Measurements from ENCODE around the gene KCNA2. TPM values are rescaled to one million over a fixed set of nuclear protein-coding genes. Genes with fewer than 3 reads are reported as not detected.
A peak's percentile ranks its signal among the peaks of the same experiment; 100 is the strongest.

KCNA2 gene
- total RNA-seq = 1.2 TPM

GRCh38 chr1:110605901-110606656, at the start of gene KCNA2:
TSS of gene KCNA2 (minus strand) at chr1:110606358. CDS start at chr1:110604782, 1,576 bp downstream.
- ATAC-seq = peak; percentile 27

DNA sequence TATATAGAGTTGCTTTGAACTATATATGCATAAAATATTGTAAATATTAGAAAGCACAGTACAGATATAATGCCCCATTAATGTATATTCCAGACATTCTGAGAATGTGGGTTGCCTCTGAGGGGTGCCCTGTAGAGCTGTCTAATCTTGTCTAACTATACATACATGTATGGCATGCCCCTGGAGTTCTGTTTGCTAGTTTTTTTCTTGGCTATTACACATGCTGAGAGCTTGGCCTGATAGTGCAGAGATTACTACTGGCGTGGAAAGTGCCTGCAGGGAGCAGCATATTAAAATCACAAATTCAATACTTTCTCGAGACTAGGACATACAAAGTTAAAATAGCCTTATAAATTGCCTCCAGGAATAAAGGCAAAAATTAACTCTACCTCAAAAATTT, 44.5 kb upstream of the KCNA2 start:
- ATAC-seq = no peak

DNA sequence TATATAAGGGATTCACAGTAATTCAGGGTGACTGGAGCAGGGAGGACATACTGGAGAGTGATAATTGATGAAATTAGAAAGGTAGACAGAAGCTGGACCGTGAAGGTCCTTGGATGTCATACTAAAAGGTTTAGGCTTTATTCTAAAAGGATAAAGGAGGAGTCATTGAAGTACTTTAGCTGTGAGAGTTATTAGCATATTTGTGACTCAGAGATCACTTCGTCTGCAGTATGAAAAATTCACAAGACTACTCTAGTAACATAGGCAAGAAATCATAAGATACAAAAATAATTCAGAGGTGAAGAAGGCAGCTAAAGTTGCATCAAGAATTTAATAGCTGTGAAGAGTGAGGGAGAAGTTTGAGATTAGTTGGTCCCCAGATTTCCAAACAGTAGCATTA, 42.3 kb upstream of the KCNA2 start:
- no peak for ATAC-seq

DNA sequence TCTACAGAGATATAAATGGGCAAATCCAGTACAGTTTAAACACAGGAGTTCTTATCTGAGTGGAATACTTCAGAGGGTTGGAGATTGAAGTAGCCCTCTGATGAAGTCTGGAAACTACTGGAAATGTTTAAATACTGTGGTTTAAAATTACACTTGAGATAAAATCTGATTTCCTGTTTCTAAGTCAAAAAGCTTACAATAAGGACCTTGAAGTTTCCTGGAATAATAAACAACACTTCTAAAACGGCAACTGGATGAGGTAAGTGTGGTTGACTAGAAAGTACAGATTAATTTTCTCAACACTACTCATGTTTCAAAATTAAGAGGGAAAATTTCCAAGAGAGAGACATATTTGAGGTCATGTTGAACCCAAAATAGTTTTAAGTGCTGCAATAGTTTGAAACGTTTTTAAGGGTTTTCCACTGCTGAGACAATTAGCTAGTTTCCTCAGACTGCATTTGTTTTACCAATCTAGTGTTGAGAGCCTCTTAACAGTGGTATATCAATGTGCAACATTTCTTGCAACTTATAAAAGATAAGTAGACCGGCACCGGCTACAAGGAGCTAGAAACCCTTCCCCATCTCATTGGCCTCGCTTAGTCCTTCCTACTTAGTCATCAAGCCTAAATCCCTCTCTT, 41.2 kb upstream of the KCNA2 start:
- ATAC-seq = no peak

DNA sequence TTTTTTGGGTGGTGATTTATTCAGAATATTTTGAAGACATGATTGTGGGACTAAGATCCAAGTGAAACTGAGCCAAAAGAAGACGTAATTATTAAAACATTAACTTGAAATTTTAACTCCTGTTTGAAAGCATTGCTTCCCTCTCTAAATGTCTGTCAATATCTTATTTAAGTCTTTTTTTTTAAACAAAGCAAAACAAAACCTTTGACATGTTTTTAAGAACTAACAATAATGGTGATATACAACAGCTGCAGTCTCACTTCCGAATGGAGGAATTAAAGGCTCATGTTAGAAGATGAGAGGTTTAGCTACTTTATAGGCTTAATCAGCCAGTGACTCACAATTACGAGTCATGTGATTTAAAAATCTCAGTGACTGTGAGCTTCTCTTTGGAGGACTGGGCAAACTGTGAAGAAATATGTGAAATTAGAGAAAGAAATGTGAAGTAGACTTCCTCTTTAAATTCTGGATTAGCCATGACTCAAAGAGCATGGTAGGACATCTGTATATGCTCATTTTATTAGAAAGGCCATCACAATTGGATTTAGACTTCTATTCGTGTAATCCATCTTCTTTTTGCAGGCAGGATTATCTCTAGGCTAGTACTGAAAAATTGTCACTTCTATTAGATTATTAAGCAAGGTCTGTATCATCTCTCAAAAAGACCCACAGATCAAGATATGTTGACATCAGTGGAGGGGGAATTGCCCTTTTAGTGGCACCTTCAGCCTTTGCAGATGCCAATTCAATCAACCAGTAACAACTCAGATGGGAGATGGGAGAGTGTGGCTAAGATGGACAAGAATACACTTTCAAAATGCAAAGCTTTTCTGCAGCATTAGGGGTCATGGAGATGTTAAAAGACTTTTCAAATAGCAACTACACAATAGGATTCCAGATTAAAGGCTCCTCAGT, 39.9 kb upstream of the KCNA2 start:
- ATAC-seq = peak; percentile 73

- ATAC-seq = no peak
Observed at GRCh38 chr1:110645211-110645610, 39.1 kb upstream of the KCNA2 start.

DNA sequence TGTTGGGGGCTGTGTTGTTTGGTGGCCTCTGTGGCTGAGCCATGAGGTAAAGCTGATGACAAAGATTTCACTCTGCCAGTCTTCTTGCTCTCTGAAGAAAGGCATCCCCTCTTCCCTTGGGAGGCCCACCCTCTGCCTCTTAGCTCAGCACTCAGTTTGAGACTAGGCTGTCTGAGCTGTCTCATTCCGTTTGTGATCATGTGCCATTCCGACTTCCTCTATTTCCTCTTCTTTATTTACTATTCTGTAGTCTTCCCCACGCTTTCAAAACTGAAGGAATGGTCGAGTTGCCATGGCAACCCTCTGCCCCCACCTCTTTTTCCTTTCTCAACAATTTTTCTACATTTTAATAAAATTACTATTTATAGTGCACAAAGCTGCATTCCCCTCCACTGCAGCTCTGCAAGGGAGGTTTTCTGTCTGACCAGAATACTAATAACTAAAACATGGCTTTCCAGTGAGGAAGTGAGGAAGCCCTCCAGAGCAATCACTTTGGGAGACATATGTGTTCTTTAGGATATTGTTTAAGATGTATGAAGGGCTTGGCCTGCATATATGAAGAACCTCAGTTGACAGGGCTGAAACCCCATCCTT, 37.8 kb upstream of the KCNA2 start:
- no peak for ATAC-seq

DNA sequence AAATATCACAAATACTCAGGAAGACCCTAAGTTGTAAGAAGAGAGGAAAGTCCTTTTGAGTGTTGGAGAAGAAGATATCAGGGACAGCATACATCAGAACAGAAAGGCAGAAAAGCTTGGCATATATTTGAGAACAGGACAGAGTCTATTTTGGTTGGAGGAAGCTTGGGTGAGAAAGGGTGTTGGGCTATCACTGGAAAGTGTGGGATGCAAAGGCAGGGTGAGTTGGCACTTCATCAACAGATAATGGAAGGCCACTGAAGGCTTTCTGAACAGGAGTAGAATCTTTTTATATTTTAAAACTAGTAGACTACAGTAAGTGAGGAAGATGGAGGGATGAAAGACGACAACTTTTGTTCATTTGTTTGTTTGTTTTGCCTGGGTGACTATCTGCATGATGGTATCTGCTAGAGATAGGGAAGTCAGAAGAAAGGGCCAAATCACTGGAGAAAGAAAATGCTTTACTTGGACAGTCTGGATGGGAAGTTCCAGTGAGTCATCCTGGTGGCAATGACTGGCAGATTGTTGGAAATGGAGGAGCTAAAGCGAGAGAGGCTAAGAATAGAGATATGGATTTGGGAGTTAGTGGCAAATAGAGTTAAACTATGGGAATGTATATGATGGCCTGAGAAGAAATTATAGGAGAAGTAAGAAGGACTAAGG, 33.7 kb upstream of the KCNA2 start:
- ATAC-seq = no peak

- no peak for ATAC-seq
Observed at GRCh38 chr1:110638556-110638955, 32.4 kb upstream of the KCNA2 start.

GRCh38 chr1:110638058-110638457, 31.9 kb upstream of the KCNA2 start:
- ATAC-seq = no peak

DNA sequence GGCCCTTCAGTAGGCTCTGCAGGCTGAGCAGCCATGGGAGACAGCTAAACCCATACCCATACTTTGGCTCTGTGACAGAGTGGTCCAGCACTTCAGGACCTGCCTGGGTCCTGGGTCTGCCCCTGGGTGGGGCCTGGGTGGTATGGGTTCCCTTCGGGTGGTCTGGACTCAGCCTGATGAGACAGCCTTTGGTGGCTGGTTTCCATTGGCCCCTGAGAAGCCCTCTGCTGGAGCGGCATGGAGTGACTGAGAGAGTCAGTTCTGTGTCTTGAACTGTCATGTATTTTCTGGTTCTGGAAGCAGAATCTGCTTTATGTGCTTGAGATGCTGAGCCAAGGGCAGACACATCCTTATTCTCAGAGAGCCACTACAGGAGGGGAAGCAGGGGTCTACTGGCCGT, 31.3 kb upstream of the KCNA2 start:
- no peak for ATAC-seq

DNA sequence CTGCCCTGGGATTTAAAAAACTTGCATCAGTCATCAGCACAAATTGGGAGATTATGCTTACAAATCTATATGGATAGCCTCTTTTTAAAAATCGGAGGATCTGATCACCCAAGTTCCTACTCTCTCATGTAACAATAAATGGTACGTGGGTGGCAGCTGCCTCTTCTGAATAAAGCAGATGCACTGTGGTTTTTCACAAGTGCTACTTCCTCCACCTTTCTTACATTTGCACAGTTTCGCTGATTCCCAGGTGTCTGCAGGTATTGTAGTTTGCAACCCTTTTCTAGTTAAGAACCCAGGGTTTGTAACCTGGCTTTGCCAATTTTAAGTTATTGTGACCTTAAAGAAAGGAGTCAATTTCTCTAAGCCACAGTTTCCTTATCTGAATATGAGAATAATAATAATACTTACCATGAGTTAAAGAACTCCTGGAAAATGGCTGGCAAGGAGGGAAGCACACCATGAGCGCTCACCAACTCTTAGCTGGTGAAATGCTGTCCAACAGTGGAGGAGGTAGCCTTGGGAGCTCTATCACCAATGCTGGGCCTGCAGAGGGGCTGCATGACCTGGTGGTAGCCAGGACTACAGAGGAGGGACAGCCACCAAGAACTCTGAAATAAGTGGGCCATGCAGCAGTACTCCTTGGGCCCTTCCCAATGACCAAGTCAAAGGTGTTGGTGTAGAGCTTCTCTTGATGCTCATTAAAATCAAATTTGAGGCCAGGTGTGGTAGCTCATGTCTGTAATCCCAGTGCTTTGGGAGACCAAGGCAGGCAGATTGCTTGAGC, 30.2 kb upstream of the KCNA2 start:
- no peak for ATAC-seq

DNA sequence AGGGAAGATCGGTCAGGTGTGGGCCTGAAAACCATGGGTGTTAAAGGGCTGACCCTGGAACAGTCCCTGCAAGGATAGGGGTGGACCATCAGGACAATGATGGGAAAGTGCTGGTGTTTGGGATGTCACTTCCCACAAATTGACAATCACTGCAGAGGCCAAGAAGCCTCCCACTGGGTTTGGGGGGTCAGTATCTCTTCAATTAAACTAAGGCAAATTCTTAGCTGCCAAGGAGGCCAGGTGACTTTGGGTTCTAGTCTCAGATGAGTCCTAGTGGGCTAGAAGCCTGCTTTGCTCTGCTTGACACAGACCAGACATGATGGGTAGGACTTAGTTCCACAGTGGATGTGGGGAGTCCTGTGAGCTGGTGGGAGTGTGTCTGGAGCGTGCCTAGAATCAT, 29.3 kb upstream of the KCNA2 start:
- no peak for ATAC-seq

- peak; percentile 77 for ATAC-seq
Observed at GRCh38 chr1:110634455-110635311, 28.5 kb upstream of the KCNA2 start.

GRCh38 chr1:110634086-110634454, 27.9 kb upstream of the KCNA2 start:
- ATAC-seq = no peak

DNA sequence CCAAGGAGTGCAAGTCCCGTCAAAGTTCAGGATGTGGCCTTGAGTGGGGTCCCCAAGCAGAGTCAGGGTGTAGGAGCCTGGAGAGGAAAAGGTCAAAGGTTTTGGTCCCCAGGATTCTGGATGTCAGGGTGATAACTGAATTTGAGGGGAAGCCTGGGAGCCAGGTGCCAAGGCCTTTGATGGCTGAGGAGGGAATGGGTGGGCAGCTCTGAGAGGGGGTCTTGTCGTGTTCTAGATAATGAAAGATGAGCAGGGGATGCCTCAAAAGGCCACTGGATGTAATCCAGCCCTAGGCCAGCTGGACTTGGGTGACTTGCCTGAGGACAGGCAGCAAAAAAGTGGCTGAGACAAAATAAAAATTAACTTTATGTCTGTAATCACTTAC, 27.5 kb upstream of the KCNA2 start:
- ATAC-seq = no peak

GRCh38 chr1:110631836-110632620, 25.9 kb upstream of the KCNA2 start:
- no peak for ATAC-seq

GRCh38 chr1:110630839-110631663, 24.9 kb upstream of the KCNA2 start:
- peak; percentile 88 for ATAC-seq
